H9 (cell line): ENCODE results near the gene IQCN. TPM values are rescaled to one million over a fixed set of nuclear protein-coding genes. Genes with fewer than 3 reads are reported as not detected.

Experiments
- DNase-seq: peaks from one replicate; pipeline ENCODE4 v3.0.0-alpha.2; 2017
- H2AFZ ChIP-seq: one replicate; pipeline ENCODE4 v1.6.1; 2013; ENCODE audit warnings: mild to moderate bottlenecking, low read length, control low read depth, moderate library complexity
- H2AK5ac ChIP-seq: 2 replicates; pipeline ENCODE4 v1.6.1; 2013; ENCODE audit warnings: low read length, control low read depth, mixed read lengths; ENCODE audit not compliant: insufficient read length
- H2BK120ac ChIP-seq: one replicate; pipeline ENCODE4 v1.6.1; 2013; ENCODE audit warnings: low read depth, mild to moderate bottlenecking, low read length, control low read depth, inconsistent platforms; ENCODE audit not compliant: poor library complexity, severe bottlenecking
- H2BK12ac ChIP-seq: 2 replicates; pipeline ENCODE4 v1.6.1; 2013; ENCODE audit warnings: low read length, control low read depth, mixed read lengths, low read depth; ENCODE audit not compliant: insufficient read length
- H2BK15ac ChIP-seq: 2 replicates; pipeline ENCODE4 v1.6.1; 2013; ENCODE audit warnings: low read depth, low read length, control low read depth
- H2BK20ac ChIP-seq: one replicate; pipeline ENCODE4 v1.6.1; 2013; ENCODE audit warnings: low read depth, mild to moderate bottlenecking, low read length, control low read depth, inconsistent platforms; ENCODE audit not compliant: poor library complexity, severe bottlenecking
- H2BK5ac ChIP-seq: 2 replicates; pipeline ENCODE4 v1.6.1; 2013; ENCODE audit warnings: low read length, control low read depth, mixed read lengths; ENCODE audit not compliant: insufficient read length
- H3K14ac ChIP-seq: 2 replicates; pipeline ENCODE4 v1.6.1; 2013; ENCODE audit warnings: low read length, control low read depth; ENCODE audit not compliant: insufficient read depth
- H3K18ac ChIP-seq: 2 replicates; pipeline ENCODE4 v1.6.1; 2013; ENCODE audit warnings: low read depth, mild to moderate bottlenecking, mixed read lengths, low read length, control low read depth; ENCODE audit not compliant: insufficient read length
- H3K23ac ChIP-seq: 2 replicates; pipeline ENCODE4 v1.6.1; 2013; ENCODE audit warnings: low read length, control low read depth, mixed read lengths, low read depth; ENCODE audit not compliant: insufficient read length
- H3K23me2 ChIP-seq: 2 replicates; pipeline ENCODE4 v1.6.1; 2013; ENCODE audit warnings: low read depth, mild to moderate bottlenecking, mixed read lengths, low read length, control low read depth; ENCODE audit not compliant: insufficient read length, poor library complexity, severe bottlenecking
- H3K27ac ChIP-seq: 2 replicates; pipeline ENCODE4 v1.5.1; 2013; ENCODE audit warnings: low read length, control low read depth, mixed read lengths, low read depth; ENCODE audit not compliant: insufficient read length
- H3K27me3 ChIP-seq: 2 replicates; pipeline ENCODE4 v1.6.1; 2013; ENCODE audit warnings: low read length, control low read depth, inconsistent platforms; ENCODE audit not compliant: insufficient read depth
- H3K4ac ChIP-seq: 2 replicates; pipeline ENCODE4 v1.6.1; 2013; ENCODE audit warnings: low read depth, mild to moderate bottlenecking, control low read depth, inconsistent platforms, low read length, moderate library complexity
- H3K4me1 ChIP-seq: 2 replicates; pipeline ENCODE4 v1.6.1; 2013; ENCODE audit warnings: low read length, control low read depth, inconsistent platforms; ENCODE audit not compliant: insufficient read depth
- H3K4me2 ChIP-seq: 2 replicates; pipeline ENCODE4 v1.6.1; 2013; ENCODE audit warnings: low read length, control low read depth, mixed read lengths; ENCODE audit not compliant: insufficient read length, insufficient read depth
- H3K56ac ChIP-seq: 2 replicates; pipeline ENCODE4 v1.6.1; 2013; ENCODE audit warnings: low read depth, mild to moderate bottlenecking, mixed read lengths, low read length, control low read depth; ENCODE audit not compliant: insufficient read length
- H3K79me1 ChIP-seq: 2 replicates; pipeline ENCODE4 v1.6.1; 2013; ENCODE audit warnings: low read depth, mild to moderate bottlenecking, moderate library complexity, low read length, control low read depth, inconsistent platforms; ENCODE audit not compliant: insufficient read depth, poor library complexity, severe bottlenecking
- H3K79me2 ChIP-seq: 2 replicates; pipeline ENCODE4 v1.6.1; 2013; ENCODE audit warnings: low read length, control low read depth, inconsistent platforms; ENCODE audit not compliant: insufficient read depth
- H3K9ac ChIP-seq: 2 replicates; pipeline ENCODE4 v1.6.1; 2013; ENCODE audit warnings: low read length, control low read depth, mixed read lengths; ENCODE audit not compliant: insufficient read length; ENCODE audit errors: extremely low read depth
- H3K9me3 ChIP-seq: one replicate; pipeline ENCODE4 v1.6.1; 2013; ENCODE audit warnings: low read depth, low read length, inconsistent platforms; ENCODE audit not compliant: control insufficient read depth
- H3T11ph ChIP-seq: one replicate; pipeline ENCODE4 v1.6.1; 2013; ENCODE audit warnings: mild to moderate bottlenecking, low read length, control low read depth, inconsistent platforms
- H4K20me1 ChIP-seq: one replicate; pipeline ENCODE4 v1.6.1; 2013; ENCODE audit not compliant: control insufficient read depth, insufficient read length, insufficient read depth
- H4K5ac ChIP-seq: 2 replicates; pipeline ENCODE4 v1.6.1; 2013; ENCODE audit warnings: low read depth, mild to moderate bottlenecking, mixed read lengths, low read length, control low read depth; ENCODE audit not compliant: insufficient read length
- H4K8ac ChIP-seq: replicated peaks from 2 replicates; pipeline ENCODE4 v1.6.1; 2013; ENCODE audit warnings: low read length, control low read depth, mixed read lengths, low read depth; ENCODE audit not compliant: insufficient read length
- H4K91ac ChIP-seq: 2 replicates; pipeline ENCODE4 v1.6.1; 2013; ENCODE audit warnings: low read depth, mild to moderate bottlenecking, moderate library complexity, mixed read lengths, low read length, control low read depth; ENCODE audit not compliant: insufficient read length
- H3K27ac Mint-ChIP-seq, 3 experiments: 2 replicates in 2 of 3; 3 replicates in 1 of 3; pipeline ENCODE4 v1.8.0; 2020 to 2021; ENCODE audit warnings: mixed read lengths in 3 of 3, mild to moderate bottlenecking in 1 of 3, moderate library complexity in 1 of 3
- H3K27me3 Mint-ChIP-seq: 2 replicates; pipeline ENCODE4 v1.8.0; 2021; ENCODE audit warnings: low read depth, mild to moderate bottlenecking, moderate library complexity, mixed read lengths
- H3K36me3 Mint-ChIP-seq, 3 experiments: 2 replicates in 2 of 3; 3 replicates in 1 of 3; pipeline ENCODE4 v1.8.0; 2020 to 2021; ENCODE audit warnings: low read depth in 3 of 3, mixed read lengths in 3 of 3; ENCODE audit not compliant: insufficient read depth in 1 of 3
- H3K4me1 Mint-ChIP-seq, 2 experiments: 2 replicates each; pipeline ENCODE4 v1.8.0; 2020; ENCODE audit warnings: mixed read lengths in 2 of 2
- H3K4me3 Mint-ChIP-seq, 2 experiments: 2 replicates in 1 of 2; 3 replicates in 1 of 2; pipeline ENCODE4 v1.8.0; 2020 to 2021; ENCODE audit warnings: mild to moderate bottlenecking in 2 of 2, mixed read lengths in 2 of 2, moderate library complexity in 1 of 2
- H3K9me3 Mint-ChIP-seq, 2 experiments: 2 replicates in 1 of 2; 3 replicates in 1 of 2; pipeline ENCODE4 v1.8.0; 2020; ENCODE audit warnings: mild to moderate bottlenecking in 2 of 2, mixed read lengths in 2 of 2, moderate library complexity in 1 of 2
- WGBS: extraction: QIAGEN DNeasy Blood & Tissue Kit; methylation state at CpG from one replicate; pipeline ENCODE4 v1.1.7; 2013; ENCODE audit warnings: missing lambda C conversion rate, low lambda C conversion rate, mixed read lengths; ENCODE audit not compliant: insufficient read length; ENCODE audit errors: extremely low coverage; 5-methylcytosine and 5-hydroxymethylcytosine counted together
- total RNA-seq: library from RNA; stranded (reverse); gene quantifications from 2 replicates; pipeline ENCODE4 v1.2.1, GENCODE V29; 2021
- TF ChIP-seq, protein P1 (sequence below): fragments of 200-600 bp; sonication (generic); conservative IDR thresholded peaks from 3 replicates; pipeline ENCODE4 v1.8.0; 2021; ENCODE audit warnings: antibody characterized with exemption, mild to moderate bottlenecking

IQCN gene
- total RNA-seq, 1 experiment from 2014 or later = 0.39 TPM

DNA sequence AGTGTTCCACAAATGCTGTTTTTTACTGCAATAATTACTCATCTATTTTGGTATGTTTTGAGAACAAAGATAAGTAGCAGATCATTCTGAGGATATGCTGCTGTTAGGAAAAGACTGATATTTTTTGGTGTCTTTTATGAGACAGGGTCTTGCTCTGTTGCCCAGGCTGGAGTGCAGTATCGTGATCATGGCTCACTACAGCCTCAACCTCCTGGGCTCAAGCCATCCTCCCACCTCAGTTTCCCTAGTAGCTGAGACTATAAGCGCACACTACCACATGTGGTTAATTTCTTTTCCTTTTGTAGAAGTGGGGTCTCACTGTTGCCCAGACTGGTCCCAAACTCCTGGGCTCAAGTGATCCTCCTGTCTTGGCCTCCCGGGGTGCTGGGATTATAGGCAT is 39.1 kb upstream of the IQCN start:
- Mint-ChIP-seq H3K27me3 (no peaks in the 10 kb centered on the region), H3K4me3 (no peak overlapping the region), H3K4me1 (no peaks in the 10 kb centered on the region), H3K9me3 (no peaks in the 10 kb centered on the region), H3K27ac (no peak overlapping the region; a peak in 1 of 7 replicates), H3K36me3 (peaks cover 26 to 73% (median 55%) of the 10 kb centered on the region in 3 experiments)
- WGBS = no CpG with 5 or more reads among the region's 3 CpGs
- Histone ChIP-seq H4K5ac (no peak overlapping the region), H3K27ac (no peak overlapping the region), H3K27me3 (no peaks in the 10 kb centered on the region), H4K20me1 (no peaks in the 10 kb centered on the region), H3K56ac (no peak overlapping the region), H2AFZ (no peak overlapping the region), H3T11ph (no peak overlapping the region), H3K4ac (no peak overlapping the region), H2BK20ac (no peak overlapping the region), H3K18ac (no peak overlapping the region), H2BK12ac (no peak overlapping the region), H3K79me2 (no peaks in the 10 kb centered on the region; the same call in 1 of the 2 replicates), H3K79me1 (no peaks in the 10 kb centered on the region), H4K8ac (no peak overlapping the region), H3K23ac (no peak overlapping the region), H2BK5ac (no peak overlapping the region), H3K9ac (no peak overlapping the region), H4K91ac (no peak overlapping the region), H2AK5ac (no peak overlapping the region), H3K9me3 (no peaks in the 10 kb centered on the region), H3K4me1 (no peaks in the 10 kb centered on the region), H3K4me2 (no peak overlapping the region), H2BK15ac (no peak overlapping the region), H3K23me2 (no peaks in the 10 kb centered on the region), H2BK120ac (no peak overlapping the region), H3K14ac (no peak overlapping the region)
- TF ChIP-seq, protein P1, sequence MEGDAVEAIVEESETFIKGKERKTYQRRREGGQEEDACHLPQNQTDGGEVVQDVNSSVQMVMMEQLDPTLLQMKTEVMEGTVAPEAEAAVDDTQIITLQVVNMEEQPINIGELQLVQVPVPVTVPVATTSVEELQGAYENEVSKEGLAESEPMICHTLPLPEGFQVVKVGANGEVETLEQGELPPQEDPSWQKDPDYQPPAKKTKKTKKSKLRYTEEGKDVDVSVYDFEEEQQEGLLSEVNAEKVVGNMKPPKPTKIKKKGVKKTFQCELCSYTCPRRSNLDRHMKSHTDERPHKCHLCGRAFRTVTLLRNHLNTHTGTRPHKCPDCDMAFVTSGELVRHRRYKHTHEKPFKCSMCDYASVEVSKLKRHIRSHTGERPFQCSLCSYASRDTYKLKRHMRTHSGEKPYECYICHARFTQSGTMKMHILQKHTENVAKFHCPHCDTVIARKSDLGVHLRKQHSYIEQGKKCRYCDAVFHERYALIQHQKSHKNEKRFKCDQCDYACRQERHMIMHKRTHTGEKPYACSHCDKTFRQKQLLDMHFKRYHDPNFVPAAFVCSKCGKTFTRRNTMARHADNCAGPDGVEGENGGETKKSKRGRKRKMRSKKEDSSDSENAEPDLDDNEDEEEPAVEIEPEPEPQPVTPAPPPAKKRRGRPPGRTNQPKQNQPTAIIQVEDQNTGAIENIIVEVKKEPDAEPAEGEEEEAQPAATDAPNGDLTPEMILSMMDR = no peak
- DNase-seq = no peak
